Naive thymus-derived CD4-positive, alpha-beta T cell (primary cell): Measurements from ENCODE around the gene BRD3. TPM values are rescaled to one million over a fixed set of nuclear protein-coding genes. Genes with fewer than 3 reads are reported as not detected.
"Not testable (repeated sequence)": the region's sequence is repeated elsewhere in the genome, so short reads cannot be mapped to it uniquely, and the experiment has no call there.

ENCODE experiments used
- ATAC-seq: fragments of 150-1000 bp; cut with Tn5 transposase; 2 replicates; pipeline ENCODE4 v1.10.0; 2021; ENCODE audit warnings: mild to moderate bottlenecking, moderate library complexity
- CTCF ChIA-PET: fragments of 350-600 bp; sonication (Branson Sonifier 250); formaldehyde crosslinking; loops from one replicate; lab custom pipeline; 2021; ENCODE audit warnings: antibody characterized with exemption; lab: Charles Lee
- POLR2A ChIA-PET: fragments of 350-600 bp; sonication (Branson Sonifier 250); formaldehyde crosslinking; loops from one replicate; lab custom pipeline; 2021; ENCODE audit warnings: antibody characterized with exemption, inconsistent platforms; lab: Charles Lee
- DNase-seq, 9 donors: peaks; one replicate each; pipeline versions ENCODE4 v3.0.0 to v3.0.0-alpha.2; 2020 to 2022; ENCODE audit warnings: mixed read lengths in 1 of 9
- H3K27ac ChIP-seq: one replicate; pipeline ENCODE4 v1.7.0; 2013; ENCODE audit warnings: mild to moderate bottlenecking, low read depth, low read length, moderate library complexity
- H3K27me3 ChIP-seq, 2 donors: one replicate each; pipeline ENCODE4 v1.7.0; 2013; ENCODE audit warnings: low read length in 2 of 2, mild to moderate bottlenecking in 2 of 2, moderate library complexity in 2 of 2; ENCODE audit not compliant: control insufficient read depth in 2 of 2, insufficient read depth in 2 of 2
- H3K36me3 ChIP-seq, 3 experiments: 1 replicate in 2 of 3; 2 replicates in 1 of 3; pipeline ENCODE4 v1.7.0; 2013; ENCODE audit warnings: low read length in 3 of 3, mild to moderate bottlenecking in 3 of 3, moderate library complexity in 1 of 3; ENCODE audit not compliant: insufficient read depth in 3 of 3, control insufficient read depth in 2 of 3
- H3K4me1 ChIP-seq, 2 donors: one replicate each; pipeline ENCODE4 v1.7.0; 2013; ENCODE audit warnings: low read length in 2 of 2, mild to moderate bottlenecking in 2 of 2, moderate library complexity in 1 of 2; ENCODE audit not compliant: control insufficient read depth in 2 of 2, insufficient read depth in 2 of 2
- H3K4me3 ChIP-seq: 2 replicates; pipeline ENCODE4 v1.7.0; 2013; ENCODE audit warnings: mild to moderate bottlenecking, low read length
- H3K9me3 ChIP-seq, 3 experiments: 1 replicate in 2 of 3; 2 replicates in 1 of 3; pipeline ENCODE4 v1.7.0; 2013; ENCODE audit warnings: low read length in 3 of 3; ENCODE audit not compliant: control insufficient read depth in 2 of 3
- H3K27ac Mint-ChIP-seq, 9 donors: one replicate each; pipeline ENCODE4 v1.8.0; 2020 to 2022; ENCODE audit warnings: mixed read lengths in 9 of 9, mild to moderate bottlenecking in 8 of 9, moderate library complexity in 5 of 9, inconsistent platforms in 2 of 9
- H3K27me3 Mint-ChIP-seq, 5 donors: one replicate each; pipeline ENCODE4 v1.8.0; 2021 to 2022; ENCODE audit warnings: mixed read lengths in 5 of 5, mild to moderate bottlenecking in 1 of 5
- H3K36me3 Mint-ChIP-seq, 5 donors: one replicate each; pipeline ENCODE4 v1.8.0; 2020 to 2022; ENCODE audit warnings: mixed read lengths in 5 of 5, mild to moderate bottlenecking in 3 of 5, inconsistent platforms in 1 of 5
- H3K4me1 Mint-ChIP-seq, 7 donors: one replicate each; pipeline ENCODE4 v1.8.0; 2020 to 2022; ENCODE audit warnings: mixed read lengths in 7 of 7, mild to moderate bottlenecking in 3 of 7, inconsistent platforms in 1 of 7
- H3K4me3 Mint-ChIP-seq, 10 donors: one replicate each; pipeline ENCODE4 v1.8.0; 2020 to 2022; ENCODE audit warnings: mild to moderate bottlenecking in 10 of 10, mixed read lengths in 10 of 10, moderate library complexity in 6 of 10, inconsistent platforms in 2 of 10
- H3K9me3 Mint-ChIP-seq, 11 donors: one replicate each; pipeline ENCODE4 v1.8.0; 2020 to 2022; ENCODE audit warnings: mixed read lengths in 11 of 11, mild to moderate bottlenecking in 4 of 11, inconsistent platforms in 1 of 11, moderate library complexity in 1 of 11
- intact Hi-C, 2 donors: fragments of 100-400 bp; cut with micrococcal nuclease; formaldehyde crosslinking; loops; one replicate each; pipeline ENCODE4 v1.15.1; 2023
- polyA plus RNA-seq, 2 donors: library from polyadenylated mRNA; unstranded; fragments of 300-500 nt; fragmentation: Illumina TruSeq; gene quantifications; one replicate each; pipeline ENCODE4 v1.2.3, GENCODE V29; 2021
- total RNA-seq, 6 experiments: library from RNA in 5 of 6; stranded (reverse) in 5 of 6; gene quantifications; 1 replicate in 5 of 6; 2 replicates in 1 of 6; pipeline ENCODE4 v1.2.3 and lab custom pipeline; 2021 to 2026

The BRD3 gene
- total and polyA plus RNA-seq, 7 experiments from 2014 or later = 12.4 to 49.7 (median 36.4) TPM

DNA sequence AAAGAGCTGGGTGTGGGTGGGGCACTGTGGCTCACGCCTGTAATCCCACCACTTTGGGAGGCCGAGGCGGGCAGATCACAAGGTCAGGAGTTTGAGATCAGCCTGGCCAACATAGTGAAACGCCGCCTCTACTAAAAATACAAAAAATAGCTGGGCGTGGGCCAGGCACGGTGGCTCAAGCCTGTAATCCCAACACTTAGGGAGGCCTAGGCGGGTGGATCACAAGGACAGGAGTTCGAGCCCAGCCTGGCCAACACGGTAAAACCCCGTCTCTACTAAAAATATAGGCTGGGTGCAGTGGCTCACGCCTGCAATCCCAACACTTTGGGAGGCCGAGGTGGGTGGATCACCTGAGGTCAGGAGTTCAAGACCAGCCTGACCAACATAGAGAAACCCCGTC is 79.1 kb downstream of the BRD3 start:
- H3K9me3 ChIP-seq, H3K4me1 Mint-ChIP-seq, H3K36me3 ChIP-seq, H3K4me3 Mint-ChIP-seq, H3K36me3 Mint-ChIP-seq, DNase-seq, H3K27ac ChIP-seq, ATAC-seq, intact Hi-C loops, POLR2A ChIA-PET, H3K27ac Mint-ChIP-seq, H3K4me1 ChIP-seq, H3K27me3 ChIP-seq, H3K4me3 ChIP-seq, H3K9me3 Mint-ChIP-seq: not testable (repeated sequence)
- CTCF ChIA-PET = interaction anchor here (0.6 kb wide), 1 partner anchor 397 kb away, joined by 3 read pairs; no protein-coding TSS in a partner anchor
- H3K27me3 Mint-ChIP-seq = peaks cover 0 to 23% (median 0%) of the 10 kb centered on the region in 5 donors

GRCh38 chr9:133987946-133988665 is 79.7 kb downstream of the BRD3 start:
- intact Hi-C loops = no loop called here
- Histone ChIP-seq H3K4me1 (peaks cover 1 to 3% of the 10 kb centered on the region in 2 donors), H3K9me3 (no peaks in the 10 kb centered on the region), H3K4me3 (no peak overlapping the region), H3K27ac (no peak overlapping the region), H3K27me3 (no peaks in the 10 kb centered on the region), H3K36me3 (no peaks in the 10 kb centered on the region)
- H3K4me1 Mint-ChIP-seq = peaks cover 0 to 7% (median 0%) of the 10 kb centered on the region in 7 donors
- H3K27ac Mint-ChIP-seq = no peak overlapping the region
- no peaks in the 10 kb centered on the region for H3K36me3 Mint-ChIP-seq
- DNase-seq = no peak
- CTCF ChIA-PET = no interaction called here
- no peak for ATAC-seq
- POLR2A ChIA-PET = no interaction called here
- H3K9me3 Mint-ChIP-seq = no peaks in the 10 kb centered on the region
- no peak overlapping the region for H3K4me3 Mint-ChIP-seq
- peaks cover 0 to 21% (median 0%) of the 10 kb centered on the region in 5 donors for H3K27me3 Mint-ChIP-seq

DNA sequence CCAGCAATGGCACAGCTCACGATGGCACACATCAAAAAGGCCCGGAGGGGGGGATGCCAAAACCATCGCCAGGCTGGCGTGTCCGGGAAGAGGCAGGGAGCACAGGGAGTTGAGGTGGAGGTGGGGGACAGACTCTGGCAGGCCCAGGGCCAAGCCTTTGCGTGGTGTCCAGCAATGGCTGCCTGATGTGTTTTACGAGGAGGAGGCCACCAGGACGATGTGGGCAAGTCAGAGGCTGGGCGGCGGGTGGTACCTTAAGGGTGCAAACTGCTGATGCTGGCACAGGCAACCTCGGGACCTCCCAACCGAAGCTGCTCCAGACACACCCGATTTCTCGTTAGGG is 80.4 kb downstream of the BRD3 start:
- Mint-ChIP-seq H3K36me3 (no peaks in the 10 kb centered on the region), H3K4me3 (no peak overlapping the region), H3K27ac (no peak overlapping the region), H3K9me3 (no peaks in the 10 kb centered on the region), H3K4me1 (peaks cover 0 to 7% (median 0%) of the 10 kb centered on the region in 7 donors), H3K27me3 (peaks cover 0 to 21% (median 0%) of the 10 kb centered on the region in 5 donors)
- no peak overlapping the region for H3K4me3 ChIP-seq
- H3K4me1 ChIP-seq = no peaks in the 10 kb centered on the region
- no peaks in the 10 kb centered on the region for H3K9me3 ChIP-seq
- no peak for ATAC-seq
- DNase-seq = no peak
- no peak overlapping the region for H3K27ac ChIP-seq
- intact Hi-C loops = no loop called here
- ChIA-PET CTCF (no interaction called here), POLR2A (no interaction called here)
- H3K27me3 ChIP-seq = no peaks in the 10 kb centered on the region
- no peaks in the 10 kb centered on the region for H3K36me3 ChIP-seq

DNA sequence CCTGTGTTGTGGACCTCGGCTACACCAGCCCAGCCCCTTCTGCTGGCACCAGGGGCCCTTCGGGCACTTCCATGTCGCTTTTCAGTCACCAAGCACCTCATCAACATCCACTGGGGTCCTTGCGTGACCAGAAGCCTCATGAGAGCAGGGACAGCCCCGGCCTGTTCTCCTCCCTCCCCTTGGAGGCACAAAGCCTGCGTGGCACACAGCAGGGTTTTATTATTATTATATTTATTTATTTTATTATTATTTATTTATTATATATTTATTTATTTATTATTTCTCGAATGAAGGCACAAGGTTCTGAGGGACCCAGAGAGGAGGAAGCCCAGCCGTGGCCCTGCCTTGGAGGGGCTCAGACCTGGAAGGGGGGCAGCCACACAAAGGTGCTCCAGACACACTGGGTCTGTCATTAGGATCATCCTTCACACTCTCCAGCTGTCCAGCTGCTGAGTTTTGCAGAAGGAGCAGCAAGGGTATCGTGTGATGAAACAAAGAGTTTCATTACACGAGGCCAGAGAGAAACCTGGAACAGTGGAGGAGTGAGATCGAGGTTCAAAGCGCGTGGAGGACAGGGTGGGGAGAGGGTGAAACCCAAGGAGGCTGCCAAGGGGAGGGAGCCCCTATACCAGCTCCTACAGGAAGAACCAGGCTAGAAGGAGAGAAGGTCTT is 80.9 kb downstream of the BRD3 start:
- no peaks in the 10 kb centered on the region for H3K36me3 ChIP-seq
- H3K4me3 ChIP-seq = no peak overlapping the region
- Mint-ChIP-seq H3K4me3 (peak overlapping the region in 1 of 10 donors; percentile 13), H3K27me3 (peaks cover 0 to 21% (median 0%) of the 10 kb centered on the region in 5 donors), H3K4me1 (peaks cover 0 to 7% (median 0%) of the 10 kb centered on the region in 7 donors), H3K36me3 (no peaks in the 10 kb centered on the region), H3K9me3 (no peaks in the 10 kb centered on the region), H3K27ac (no peak overlapping the region)
- no peaks in the 10 kb centered on the region for H3K27me3 ChIP-seq
- ChIA-PET CTCF (no interaction called here), POLR2A (no interaction called here)
- H3K4me1 ChIP-seq = no peaks in the 10 kb centered on the region
- ATAC-seq (no peak), DNase-seq (no peak)
- intact Hi-C loops = no loop called here
- H3K9me3 ChIP-seq = no peaks in the 10 kb centered on the region
- H3K27ac ChIP-seq = no peak overlapping the region

- ATAC-seq (no peak), DNase-seq (no peak)
- no peak overlapping the region for H3K27ac Mint-ChIP-seq
- H3K36me3 ChIP-seq = no peaks in the 10 kb centered on the region
- peaks cover 0 to 20% (median 0%) of the 10 kb centered on the region in 5 donors for H3K27me3 Mint-ChIP-seq
- H3K36me3 Mint-ChIP-seq = no peaks in the 10 kb centered on the region
- H3K27ac ChIP-seq = no peak overlapping the region
- H3K27me3 ChIP-seq = no peaks in the 10 kb centered on the region
- POLR2A ChIA-PET = no interaction called here
- H3K9me3 ChIP-seq = no peaks in the 10 kb centered on the region
- H3K9me3 Mint-ChIP-seq = no peaks in the 10 kb centered on the region
- H3K4me3 Mint-ChIP-seq = no peak overlapping the region
- intact Hi-C loops = no loop called here
- H3K4me1 ChIP-seq = no peaks in the 10 kb centered on the region
- H3K4me1 Mint-ChIP-seq = peaks cover 0 to 6% (median 0%) of the 10 kb centered on the region in 7 donors
- CTCF ChIA-PET = no interaction called here
- H3K4me3 ChIP-seq = no peak overlapping the region
These were observed 81.8 kb downstream of the BRD3 start for GRCh38 chr9:133986061-133986460.

DNA sequence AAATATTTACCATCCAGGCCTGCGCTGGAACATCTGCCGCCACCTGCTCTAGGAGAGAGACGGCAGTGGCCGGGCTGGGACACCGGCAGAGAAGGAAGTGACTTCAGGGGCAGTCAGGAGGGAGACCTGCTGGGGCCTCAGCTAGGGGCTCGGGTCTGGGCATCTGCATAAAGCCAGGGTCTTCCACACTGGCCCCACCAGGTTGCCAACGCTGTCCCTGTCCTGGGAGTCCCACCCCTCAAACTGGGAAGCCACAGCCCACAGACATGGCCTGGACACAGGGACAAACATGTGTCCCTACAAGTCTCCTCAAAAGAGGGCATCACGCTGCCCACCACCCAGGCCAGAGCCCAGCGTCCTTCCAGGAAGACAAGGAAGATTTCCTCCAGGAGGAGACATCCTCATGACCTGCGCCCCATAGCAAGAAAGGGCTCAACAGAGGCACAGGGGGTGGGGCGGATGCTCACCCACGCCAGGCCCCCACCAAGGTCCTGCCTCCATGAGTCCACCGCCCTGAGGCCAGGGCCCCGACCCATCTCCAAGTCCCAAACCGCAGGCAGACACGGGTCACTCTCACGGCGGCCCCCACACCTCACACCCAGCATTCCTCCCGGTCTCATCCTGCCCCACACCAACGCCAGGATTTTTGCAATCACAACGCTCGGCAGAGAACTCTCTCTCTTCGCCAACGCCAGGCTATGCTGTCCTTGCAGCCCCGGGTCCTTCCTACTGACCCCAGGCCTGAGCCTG is 84.7 kb downstream of the BRD3 start:
- Mint-ChIP-seq H3K4me3 (no peak overlapping the region), H3K36me3 (no peaks in the 10 kb centered on the region), H3K4me1 (peaks cover 0 to 4% (median 0%) of the 10 kb centered on the region in 7 donors), H3K27ac (no peak overlapping the region), H3K27me3 (no peaks in the 10 kb centered on the region), H3K9me3 (no peaks in the 10 kb centered on the region)
- no peaks in the 10 kb centered on the region for H3K36me3 ChIP-seq
- ChIA-PET CTCF (no interaction called here), POLR2A (no interaction called here)
- no peak overlapping the region for H3K27ac ChIP-seq
- no peaks in the 10 kb centered on the region for H3K9me3 ChIP-seq
- DNase-seq (no peak), ATAC-seq (no peak)
- intact Hi-C loops = no loop called here
- H3K4me1 ChIP-seq = no peaks in the 10 kb centered on the region
- no peak overlapping the region for H3K4me3 ChIP-seq
- H3K27me3 ChIP-seq = no peaks in the 10 kb centered on the region
